GM12878 (cell line): ENCODE data around the gene ZFP64. TPM values are rescaled to one million over a fixed set of nuclear protein-coding genes. Genes with fewer than 3 reads are reported as not detected.

ENCODE experiments used
- CEBPB ChIP-seq, 2 experiments: fragments of 150-350 bp in 1 of 2; IDR thresholded peaks; 2 replicates each; pipeline ENCODE4 v1.6.1; 2012 to 2014; ENCODE audit warnings: low read depth in 2 of 2, low read length in 2 of 2, borderline replicate concordance in 1 of 2, inconsistent platforms in 1 of 2
- GABPA ChIP-seq: IDR thresholded peaks from 2 replicates; pipeline ENCODE4 v1.6.1; 2014; ENCODE audit warnings: antibody characterized with exemption, low read depth, mild to moderate bottlenecking, inconsistent platforms
- NRF1 ChIP-seq: conservative IDR thresholded peaks from 2 replicates; pipeline ENCODE4 v1.6.1; 2011; ENCODE audit warnings: mild to moderate bottlenecking, low read depth, low read length, improper control_type of control experiment
- POLR2A ChIP-seq: IDR thresholded peaks from 2 replicates; pipeline ENCODE4 v1.6.1; 2011; ENCODE audit warnings: low read depth, mild to moderate bottlenecking, low read length
- SP1 ChIP-seq: IDR thresholded peaks from one replicate; pipeline ENCODE4 v1.6.1; 2011; ENCODE audit warnings: low read depth, low read length
- WRNIP1 ChIP-seq: IDR thresholded peaks from 2 replicates; pipeline ENCODE4 v1.6.1; 2011; ENCODE audit warnings: low read depth, low read length, improper control_type of control experiment, borderline replicate concordance
- ZNF217 ChIP-seq: fragments of 450-650 bp; IDR thresholded peaks from 2 replicates; pipeline ENCODE4 v1.6.1; 2017; ENCODE audit warnings: antibody characterized with exemption, mild to moderate bottlenecking
- polyA plus RNA-seq, 11 experiments: library from polyadenylated mRNA; depleted of rRNA in 4 of 11; unstranded in 6 of 11; stranded (reverse) in 5 of 11; fragments of >200 nt; fragmentation: Nextera tagmentation in 4 of 11; fragmentation: Illumina TruSeq in 1 of 11; extraction: Ambion mirVana in 4 of 11; extraction: Trizol in 1 of 11; gene quantifications; 1 replicate in 1 of 11; 2 replicates in 10 of 11; pipeline versions ENCODE4 v1.2.1 to v1.2.3, GENCODE V29; 2011 to 2016; ENCODE audit warnings: inconsistent platforms in 2 of 11, missing spikeins in 2 of 11, low read depth in 1 of 11
- total RNA-seq, 4 experiments: library from RNA; depleted of rRNA in 3 of 4; stranded (reverse); fragments of >200 nt in 3 of 4; fragmentation: Illumina TruSeq in 1 of 4; extraction: Trizol in 1 of 4; gene quantifications; 2 replicates each; pipeline versions ENCODE4 v1.2.1 to v1.2.3, GENCODE V29; 2013 to 2021
- TF ChIP-seq, protein P1 (sequence below): IDR thresholded peaks from 2 replicates; pipeline ENCODE4 v1.6.1; 2012; ENCODE audit warnings: improper control_type of control experiment, low read depth, low read length; ENCODE audit not compliant: insufficient replicate concordance
- TF ChIP-seq, protein P2 (sequence below): fragments of 450-650 bp; IDR thresholded peaks from 2 replicates; pipeline ENCODE4 v1.6.1; 2018; ENCODE audit warnings: borderline replicate concordance, mild to moderate bottlenecking; ENCODE audit not compliant: partially characterized antibody

Gene ZFP64
- total and polyA plus RNA-seq, 10 of the 15 experiments (the other 5 are each of a cell fraction or from before 2014, with no cell fraction given) = 2.3 to 21.8 (median 11.8) TPM

DNA sequence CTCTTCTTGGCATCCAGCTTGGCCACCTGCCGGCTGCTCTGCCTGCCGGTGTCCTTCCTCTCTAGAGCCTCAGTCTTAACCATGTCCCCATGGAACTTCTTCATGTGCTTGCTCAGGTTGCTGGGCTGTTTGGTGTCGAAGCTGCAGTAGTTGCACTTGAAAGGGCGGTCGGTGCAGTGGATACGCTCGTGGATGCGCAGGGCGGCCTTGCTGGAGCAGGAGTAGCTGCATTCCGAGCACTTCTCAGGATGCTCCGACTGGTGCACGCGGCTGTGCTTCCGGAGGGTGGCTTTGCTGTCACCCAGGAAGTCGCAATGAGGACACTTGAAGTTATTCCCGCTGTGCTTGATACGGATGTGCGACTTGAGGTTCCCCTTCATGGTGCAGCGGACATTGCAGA lies 38.7 kb downstream of the ZFP64 start (continued):
- TF ChIP-seq, protein P1, sequence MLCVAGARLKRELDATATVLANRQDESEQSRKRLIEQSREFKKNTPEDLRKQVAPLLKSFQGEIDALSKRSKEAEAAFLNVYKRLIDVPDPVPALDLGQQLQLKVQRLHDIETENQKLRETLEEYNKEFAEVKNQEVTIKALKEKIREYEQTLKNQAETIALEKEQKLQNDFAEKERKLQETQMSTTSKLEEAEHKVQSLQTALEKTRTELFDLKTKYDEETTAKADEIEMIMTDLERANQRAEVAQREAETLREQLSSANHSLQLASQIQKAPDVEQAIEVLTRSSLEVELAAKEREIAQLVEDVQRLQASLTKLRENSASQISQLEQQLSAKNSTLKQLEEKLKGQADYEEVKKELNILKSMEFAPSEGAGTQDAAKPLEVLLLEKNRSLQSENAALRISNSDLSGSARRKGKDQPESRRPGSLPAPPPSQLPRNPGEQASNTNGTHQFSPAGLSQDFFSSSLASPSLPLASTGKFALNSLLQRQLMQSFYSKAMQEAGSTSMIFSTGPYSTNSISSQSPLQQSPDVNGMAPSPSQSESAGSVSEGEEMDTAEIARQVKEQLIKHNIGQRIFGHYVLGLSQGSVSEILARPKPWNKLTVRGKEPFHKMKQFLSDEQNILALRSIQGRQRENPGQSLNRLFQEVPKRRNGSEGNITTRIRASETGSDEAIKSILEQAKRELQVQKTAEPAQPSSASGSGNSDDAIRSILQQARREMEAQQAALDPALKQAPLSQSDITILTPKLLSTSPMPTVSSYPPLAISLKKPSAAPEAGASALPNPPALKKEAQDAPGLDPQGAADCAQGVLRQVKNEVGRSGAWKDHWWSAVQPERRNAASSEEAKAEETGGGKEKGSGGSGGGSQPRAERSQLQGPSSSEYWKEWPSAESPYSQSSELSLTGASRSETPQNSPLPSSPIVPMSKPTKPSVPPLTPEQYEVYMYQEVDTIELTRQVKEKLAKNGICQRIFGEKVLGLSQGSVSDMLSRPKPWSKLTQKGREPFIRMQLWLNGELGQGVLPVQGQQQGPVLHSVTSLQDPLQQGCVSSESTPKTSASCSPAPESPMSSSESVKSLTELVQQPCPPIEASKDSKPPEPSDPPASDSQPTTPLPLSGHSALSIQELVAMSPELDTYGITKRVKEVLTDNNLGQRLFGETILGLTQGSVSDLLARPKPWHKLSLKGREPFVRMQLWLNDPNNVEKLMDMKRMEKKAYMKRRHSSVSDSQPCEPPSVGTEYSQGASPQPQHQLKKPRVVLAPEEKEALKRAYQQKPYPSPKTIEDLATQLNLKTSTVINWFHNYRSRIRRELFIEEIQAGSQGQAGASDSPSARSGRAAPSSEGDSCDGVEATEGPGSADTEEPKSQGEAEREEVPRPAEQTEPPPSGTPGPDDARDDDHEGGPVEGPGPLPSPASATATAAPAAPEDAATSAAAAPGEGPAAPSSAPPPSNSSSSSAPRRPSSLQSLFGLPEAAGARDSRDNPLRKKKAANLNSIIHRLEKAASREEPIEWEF = no peak
- TF ChIP-seq CEBPB (IDR thresholded peaks at IDR 0.05; ENCODE audit: borderline replicate concordance in 1 of 2, low read depth in 2 of 2, low read length in 2 of 2) (no peak), WRNIP1 (no peak), ZNF217 (no peak), NRF1 (no peak), SP1 (no peak), POLR2A (no peak), GABPA (no peak)
- TF ChIP-seq, protein P2, sequence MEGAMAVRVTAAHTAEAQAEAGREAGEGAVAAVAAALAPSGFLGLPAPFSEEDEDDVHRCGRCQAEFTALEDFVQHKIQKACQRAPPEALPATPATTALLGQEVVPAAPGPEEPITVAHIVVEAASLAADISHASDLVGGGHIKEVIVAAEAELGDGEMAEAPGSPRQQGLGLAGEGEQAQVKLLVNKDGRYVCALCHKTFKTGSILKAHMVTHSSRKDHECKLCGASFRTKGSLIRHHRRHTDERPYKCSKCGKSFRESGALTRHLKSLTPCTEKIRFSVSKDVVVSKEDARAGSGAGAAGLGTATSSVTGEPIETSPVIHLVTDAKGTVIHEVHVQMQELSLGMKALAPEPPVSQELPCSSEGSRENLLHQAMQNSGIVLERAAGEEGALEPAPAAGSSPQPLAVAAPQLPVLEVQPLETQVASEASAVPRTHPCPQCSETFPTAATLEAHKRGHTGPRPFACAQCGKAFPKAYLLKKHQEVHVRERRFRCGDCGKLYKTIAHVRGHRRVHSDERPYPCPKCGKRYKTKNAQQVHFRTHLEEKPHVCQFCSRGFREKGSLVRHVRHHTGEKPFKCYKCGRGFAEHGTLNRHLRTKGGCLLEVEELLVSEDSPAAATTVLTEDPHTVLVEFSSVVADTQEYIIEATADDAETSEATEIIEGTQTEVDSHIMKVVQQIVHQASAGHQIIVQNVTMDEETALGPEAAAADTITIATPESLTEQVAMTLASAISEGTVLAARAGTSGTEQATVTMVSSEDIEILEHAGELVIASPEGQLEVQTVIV = no peak
